DMS153 treated with DMSO at 0.1 percent for 48 hours (cell line): ENCODE data around the gene LRRC10B.

ENCODE experiments used
- DNase-seq: peaks from one replicate; lab custom pipeline; 2025; ENCODE audit not compliant: unreplicated experiment; lab: John Stamatoyannopoulos, UW

Gene LRRC10B

DNA sequence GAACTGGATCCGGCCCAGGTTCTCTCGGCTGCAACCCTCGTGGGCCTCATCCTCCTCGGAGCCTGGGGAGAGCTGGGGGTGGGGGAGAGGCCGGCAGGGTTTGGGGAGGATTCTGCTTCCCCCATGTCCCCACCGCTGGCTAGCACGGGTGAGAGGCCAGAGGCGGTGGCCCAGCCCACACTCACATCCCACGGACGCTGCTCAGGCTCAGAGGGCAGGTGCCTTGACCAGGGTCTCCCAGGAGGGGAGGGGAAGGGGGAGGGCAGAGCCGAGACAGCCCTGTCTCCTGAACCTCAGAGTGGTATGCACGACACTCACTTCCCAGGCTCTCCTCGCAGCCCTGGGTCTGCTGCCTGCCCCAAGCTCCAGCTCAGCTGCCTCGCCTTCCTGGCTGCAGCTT lies 19.6 kb downstream of the LRRC10B start:
- DNase-seq: no peak

GRCh38 chr11:61529537-61530225 lies 21.1 kb downstream of the LRRC10B start:
- no peak for DNase-seq

GRCh38 chr11:61531044-61531443 lies 22.5 kb downstream of the LRRC10B start:
- DNase-seq: no peak

DNA sequence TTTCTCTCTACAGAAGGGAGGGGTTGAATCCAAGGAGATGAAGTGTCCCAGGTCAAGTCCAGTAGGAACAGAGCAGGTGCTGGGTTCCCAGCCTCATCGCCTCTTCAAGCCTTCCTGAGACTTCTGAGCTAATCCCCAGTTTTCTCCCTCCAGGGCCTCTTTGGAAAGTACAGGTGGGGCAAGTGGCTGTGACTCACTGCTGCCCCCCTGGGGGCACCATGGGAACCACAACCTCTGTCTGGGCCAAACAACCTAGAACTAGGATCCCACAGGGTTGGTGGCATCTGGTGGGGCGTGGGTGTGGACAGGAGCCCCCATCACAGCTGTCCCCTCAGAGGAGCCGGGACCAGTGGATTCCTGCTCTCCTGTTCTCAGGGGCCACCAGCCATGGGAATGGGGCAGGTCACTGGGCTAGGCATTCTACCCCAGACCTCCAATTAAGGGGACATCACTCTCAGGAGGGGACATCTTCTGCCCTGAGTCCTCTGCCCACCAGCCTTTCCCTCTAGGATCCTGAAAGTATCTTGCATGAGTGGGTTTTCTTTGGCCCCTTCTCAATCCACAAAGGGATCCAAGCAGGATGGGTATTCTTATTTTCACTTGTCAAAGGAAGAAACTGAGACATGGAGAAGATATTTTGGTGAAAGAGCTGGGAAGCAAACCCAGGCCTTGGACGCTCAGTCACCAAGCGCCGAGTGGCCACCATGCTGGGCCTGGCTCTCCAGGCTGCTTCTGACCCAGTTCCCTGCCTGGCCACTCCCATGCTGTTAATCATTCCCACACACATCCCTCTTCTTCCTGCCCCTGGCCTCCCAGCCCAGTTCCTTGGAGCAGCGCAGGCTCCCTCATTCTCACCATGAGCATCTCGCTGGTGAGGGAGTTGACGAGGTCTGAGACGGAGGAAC lies 23.8 kb downstream of the LRRC10B start:
- peak; percentile 6 for DNase-seq

DNA sequence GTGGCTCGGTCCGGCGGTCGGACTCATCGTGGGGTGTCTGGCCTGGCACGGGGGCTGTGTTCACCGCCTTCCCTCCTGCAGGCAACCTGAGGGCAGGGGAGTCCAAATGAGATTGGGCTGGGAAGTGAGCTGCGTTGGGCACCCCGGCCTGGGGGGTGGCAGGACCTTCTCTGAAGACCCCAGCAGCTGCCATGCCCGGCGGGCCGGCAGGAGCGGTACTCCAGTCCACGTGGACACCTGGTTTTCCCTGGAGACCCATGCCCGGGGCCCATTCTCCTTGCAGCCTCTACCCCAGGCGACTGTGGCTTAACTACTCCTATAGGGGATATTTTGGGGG lies 24.5 kb downstream of the LRRC10B start:
- DNase-seq: no peak

- no peak for DNase-seq
Observed at GRCh38 chr11:61533401-61533800, 24.9 kb downstream of the LRRC10B start.

DNA sequence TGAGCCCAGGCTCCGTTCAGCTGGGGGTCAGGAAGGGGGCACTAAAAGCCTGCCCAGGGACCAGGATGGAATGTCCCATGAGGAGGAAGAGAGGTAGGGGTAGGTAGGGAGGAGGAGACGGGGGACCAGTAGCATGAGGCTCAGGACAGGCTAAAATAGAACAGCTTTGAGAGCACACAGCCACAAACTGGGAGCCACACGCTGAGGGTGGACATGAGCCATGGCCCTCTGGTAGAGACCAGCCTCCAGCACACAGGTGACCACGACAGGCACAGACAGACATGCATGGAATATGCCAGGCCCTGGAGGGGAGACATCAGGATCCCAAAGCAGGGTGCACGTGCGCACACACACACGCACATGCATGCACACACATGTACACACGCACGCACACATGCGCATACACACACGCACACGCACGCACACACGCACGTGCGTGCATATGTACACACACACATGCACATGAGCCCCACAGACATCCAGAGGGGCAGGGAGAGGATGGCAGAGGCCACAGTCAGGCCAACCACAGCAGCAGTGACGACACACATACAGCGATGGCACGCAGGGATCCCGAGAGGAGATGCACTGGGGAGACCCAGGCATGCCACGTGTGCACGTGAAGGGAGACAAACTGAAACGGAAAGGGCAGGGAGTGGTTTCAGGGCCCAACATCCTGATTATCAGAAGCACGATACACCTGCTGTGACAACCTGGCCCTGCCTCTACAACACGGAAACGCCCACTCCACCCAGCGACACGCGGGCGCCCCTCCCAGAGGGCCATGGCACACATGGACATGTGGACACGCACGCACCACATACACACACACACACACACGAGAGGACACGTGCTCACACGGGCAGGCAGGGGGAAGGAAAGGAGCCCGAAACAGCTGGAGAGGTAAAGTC lies 25.7 kb downstream of the LRRC10B start:
- DNase-seq: peak; percentile 26

DNA sequence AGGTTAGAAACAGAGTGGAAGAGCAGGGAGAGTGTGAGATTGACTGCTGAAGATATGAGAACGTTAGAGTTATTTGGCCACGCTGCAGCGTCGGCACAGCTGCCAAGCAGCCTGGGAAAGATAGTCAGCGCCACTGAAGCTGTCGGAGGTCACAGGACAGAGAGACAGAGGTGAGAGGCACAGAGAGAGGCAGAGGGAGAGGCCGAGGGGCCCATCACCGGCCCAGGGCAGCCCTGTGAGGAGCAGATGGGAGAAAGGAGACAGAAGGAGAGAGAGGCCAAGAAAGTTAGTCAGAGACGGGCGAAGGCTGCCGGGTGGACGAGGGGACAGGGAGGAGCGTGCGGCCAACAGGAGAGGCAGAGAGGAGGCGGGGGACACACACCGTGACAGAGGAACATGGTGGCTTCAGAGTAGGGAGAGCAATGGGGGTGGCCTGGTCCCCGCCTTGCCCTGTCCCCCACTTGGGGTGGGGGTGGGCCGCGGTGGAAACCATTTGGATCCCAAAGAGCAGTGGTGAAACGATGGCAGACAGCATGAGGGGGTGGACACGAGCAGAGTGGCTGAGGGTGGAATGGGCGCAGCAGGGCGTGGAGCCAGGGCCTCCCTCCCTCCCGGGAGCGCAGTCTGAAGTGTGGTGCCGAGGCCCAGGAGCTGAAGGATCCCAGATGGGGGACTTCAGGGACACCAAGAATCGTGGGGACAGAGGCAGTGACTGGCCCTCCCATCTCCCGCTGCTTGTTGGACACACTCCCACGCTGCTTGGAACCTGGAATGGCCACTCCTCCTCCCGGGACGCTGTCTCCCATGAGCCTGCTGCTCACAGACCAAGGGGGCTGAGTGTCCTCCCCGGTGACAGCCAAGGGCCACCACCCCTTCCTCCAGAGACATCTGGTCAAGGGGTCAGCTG lies 26.6 kb downstream of the LRRC10B start:
- no peak for DNase-seq

DNA sequence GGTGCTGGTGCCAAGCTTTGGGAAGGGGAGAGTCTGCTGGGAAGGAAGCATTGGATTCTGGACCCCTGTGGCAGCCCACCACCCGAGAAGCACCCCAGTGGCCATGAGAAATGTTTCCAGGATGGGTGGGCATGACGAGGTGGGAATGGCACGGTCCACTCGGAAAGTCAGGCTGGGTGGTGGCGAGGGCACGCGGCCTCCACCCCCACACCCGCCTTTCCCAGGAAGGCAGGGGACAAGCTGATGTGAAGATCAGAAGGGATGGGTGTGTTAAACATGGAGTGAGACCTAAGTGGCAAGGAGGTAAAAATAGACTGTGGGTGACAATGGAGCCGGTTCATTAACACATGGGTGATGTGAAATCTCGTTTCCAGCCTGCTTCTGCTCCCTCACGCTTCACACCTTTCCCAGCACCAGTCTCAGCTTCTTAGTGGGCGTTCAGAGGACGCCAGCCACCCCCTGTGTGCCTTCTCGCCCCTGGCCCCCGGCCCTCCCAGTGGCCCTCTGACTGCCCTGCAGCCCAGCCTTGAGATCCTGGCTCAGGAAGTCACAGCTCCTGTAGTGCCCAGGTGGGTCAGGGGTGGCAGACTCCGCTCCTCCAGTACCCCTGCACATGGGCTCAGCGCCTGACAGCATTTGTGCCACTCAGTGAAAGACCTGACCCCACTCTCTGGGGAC lies 27.6 kb downstream of the LRRC10B start:
- no peak for DNase-seq

- DNase-seq: no peak
Observed at GRCh38 chr11:61536676-61537270, 28.2 kb downstream of the LRRC10B start.

DNA sequence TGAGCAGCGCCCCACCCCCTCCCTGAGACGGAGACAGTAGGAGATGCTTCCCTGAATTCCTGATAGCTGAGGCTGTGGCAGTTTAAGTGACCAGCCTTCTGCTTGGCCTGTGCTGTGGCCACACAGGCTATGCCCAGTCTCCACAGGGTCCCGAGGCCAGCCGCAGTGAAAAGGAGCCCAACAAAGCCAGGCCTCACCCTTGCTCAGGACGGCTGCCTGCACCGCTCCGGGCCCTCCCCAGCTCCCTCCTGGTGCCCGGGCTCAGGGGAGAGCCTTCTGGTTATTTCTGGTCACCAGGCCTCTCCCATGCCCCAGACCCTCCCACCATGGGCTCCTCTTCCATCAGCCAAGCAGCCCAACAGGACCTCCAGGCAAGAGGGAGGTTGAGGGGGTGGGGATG lies 28.8 kb downstream of the LRRC10B start:
- no peak for DNase-seq

- no peak for DNase-seq
Observed at GRCh38 chr11:61538636-61538961, 30.1 kb downstream of the LRRC10B start.

DNA sequence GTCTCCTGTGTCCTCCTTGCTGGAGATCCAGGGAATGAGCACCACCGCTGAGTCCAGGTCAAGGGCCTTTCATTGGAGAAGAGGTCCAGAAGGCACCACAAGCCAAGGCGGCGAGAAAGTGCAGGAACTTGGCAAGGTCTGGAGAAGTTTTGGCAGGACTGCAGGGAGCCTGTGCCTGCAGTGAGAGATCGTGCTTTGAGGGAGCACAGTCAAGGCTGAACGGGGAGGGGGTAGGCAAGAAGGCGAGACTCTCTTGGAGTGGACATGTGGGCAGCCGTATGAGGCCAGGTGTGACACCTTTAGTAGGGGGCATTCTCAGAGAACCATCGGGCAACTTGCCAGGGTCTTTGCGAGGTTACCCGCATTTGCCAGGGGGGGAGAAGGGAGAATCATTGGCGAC lies 30.5 kb downstream of the LRRC10B start:
- no peak for DNase-seq

GRCh38 chr11:61539831-61540357 lies 31.3 kb downstream of the LRRC10B start:
- no peak for DNase-seq

DNA sequence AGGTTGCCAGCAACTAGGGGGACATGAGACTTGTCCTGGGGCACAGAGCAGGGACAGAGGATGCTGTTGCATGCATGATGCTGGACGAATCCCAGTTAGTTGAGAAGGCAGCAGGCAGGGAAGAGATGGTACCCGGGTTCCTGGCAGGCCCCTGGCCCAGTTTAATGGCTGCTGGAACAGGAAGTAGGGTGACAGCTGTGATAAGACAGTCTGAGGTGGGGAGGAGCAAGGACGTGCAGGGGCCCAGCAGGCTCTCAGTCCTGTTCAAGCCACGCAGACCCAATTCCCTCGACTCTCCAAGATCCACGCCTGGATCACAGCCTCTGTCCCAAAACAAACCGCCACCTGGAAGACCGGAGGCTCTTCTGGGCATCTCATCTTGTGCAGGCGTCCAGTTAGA lies 32.0 kb downstream of the LRRC10B start:
- no peak for DNase-seq

DNA sequence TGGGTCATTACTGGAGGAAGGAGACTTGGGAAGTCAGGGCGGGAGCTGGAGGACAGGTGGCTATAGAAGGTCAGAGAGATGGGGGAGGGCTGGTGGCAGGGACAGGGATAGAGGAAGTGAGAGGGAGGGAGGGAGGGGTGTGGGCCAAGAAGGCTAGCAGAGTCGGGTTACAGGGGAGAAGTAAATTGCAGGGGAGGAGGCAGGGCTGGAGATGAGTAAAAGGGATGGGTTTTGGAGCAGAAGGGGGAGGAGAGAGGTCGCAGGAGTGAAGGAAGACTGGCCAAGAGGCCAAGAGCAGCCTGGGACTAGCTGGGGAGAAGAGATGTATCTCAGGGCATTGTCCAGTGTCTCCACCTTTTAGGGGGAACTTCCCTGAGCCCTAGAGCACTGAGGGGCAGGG lies 33.0 kb downstream of the LRRC10B start:
- DNase-seq: peak; percentile 32

GRCh38 chr11:61542024-61542461 lies 33.5 kb downstream of the LRRC10B start:
- DNase-seq: no peak

DNA sequence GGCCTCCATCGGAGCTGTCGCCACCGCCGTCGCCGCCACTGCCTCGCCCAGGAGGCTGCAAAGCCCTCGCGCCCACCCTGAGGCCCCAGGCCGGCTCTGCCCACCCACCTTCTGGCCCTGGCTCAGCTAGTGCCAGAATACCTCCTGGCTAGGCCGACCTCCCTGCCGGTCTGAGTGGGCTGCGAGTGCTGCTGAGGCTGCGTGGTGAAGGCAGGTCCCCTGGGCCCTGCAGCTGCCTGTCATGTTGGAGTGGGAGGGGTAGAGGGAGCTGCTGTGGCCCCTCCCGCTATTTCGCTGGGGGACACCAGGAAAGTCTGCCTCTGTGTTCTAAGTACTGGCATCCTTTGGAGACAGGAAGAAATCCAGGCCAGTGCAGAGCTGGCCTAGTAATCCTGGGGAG lies 34.2 kb downstream of the LRRC10B start:
- DNase-seq: no peak

GRCh38 chr11:61543606-61544306 lies 35.2 kb downstream of the LRRC10B start:
- DNase-seq: no peak
